SK-N-SH (cell line): ENCODE measurements around the gene HOXD10.

ENCODE experiments used
- CTCF ChIP-seq: fragments of 200-600 bp; sonication (generic); IDR thresholded peaks from 2 replicates; pipeline ENCODE4 v1.6.1; 2017; ENCODE audit warnings: antibody characterized with exemption, mild to moderate bottlenecking, moderate library complexity
- GABPA ChIP-seq: IDR thresholded peaks from 2 replicates; pipeline ENCODE4 v1.4.0; 2012; ENCODE audit warnings: low read depth, mild to moderate bottlenecking
- MAX ChIP-seq: IDR thresholded peaks from 2 replicates; pipeline ENCODE4 v1.4.0; 2012; ENCODE audit warnings: low read depth
- REST ChIP-seq: IDR thresholded peaks from 2 replicates; pipeline ENCODE4 v1.6.1; 2012; ENCODE audit warnings: mild to moderate bottlenecking, low read depth, low read length, moderate library complexity
- RFX5 ChIP-seq: IDR thresholded peaks from 2 replicates; pipeline ENCODE4 v1.6.1; 2012; ENCODE audit warnings: mild to moderate bottlenecking, improper control_type of control experiment, low read length
- SMC3 ChIP-seq: IDR thresholded peaks from 2 replicates; pipeline ENCODE4 v1.6.1; 2012; ENCODE audit warnings: low read depth, low read length, improper control_type of control experiment
- TAF1 ChIP-seq: IDR thresholded peaks from 2 replicates; pipeline ENCODE4 v1.6.1; 2012; ENCODE audit warnings: low read depth, mild to moderate bottlenecking, low read length, moderate library complexity, borderline replicate concordance

- no peak for TF ChIP-seq CTCF
- no peak for TF ChIP-seq RFX5
- TF ChIP-seq MAX, result no peak
- TF ChIP-seq SMC3, result no peak
- no peak for TF ChIP-seq REST
- no peak for TF ChIP-seq GABPA
- TF ChIP-seq TAF1, result no peak
Observed at GRCh38 chr2:176082824-176083751, 33.5 kb upstream of the HOXD10 start.
